GOT3 (cell line): ENCODE measurements around the gene PDZRN3.
"Not testable (repeated sequence)": the region's sequence is repeated elsewhere in the genome, so short reads cannot be mapped to it uniquely, and the experiment has no call there.

ENCODE experiments used
- DNase-seq: peaks from one replicate; lab custom pipeline; 2025; ENCODE audit warnings: mixed read lengths; lab: John Stamatoyannopoulos, UW

The PDZRN3 gene

DNA sequence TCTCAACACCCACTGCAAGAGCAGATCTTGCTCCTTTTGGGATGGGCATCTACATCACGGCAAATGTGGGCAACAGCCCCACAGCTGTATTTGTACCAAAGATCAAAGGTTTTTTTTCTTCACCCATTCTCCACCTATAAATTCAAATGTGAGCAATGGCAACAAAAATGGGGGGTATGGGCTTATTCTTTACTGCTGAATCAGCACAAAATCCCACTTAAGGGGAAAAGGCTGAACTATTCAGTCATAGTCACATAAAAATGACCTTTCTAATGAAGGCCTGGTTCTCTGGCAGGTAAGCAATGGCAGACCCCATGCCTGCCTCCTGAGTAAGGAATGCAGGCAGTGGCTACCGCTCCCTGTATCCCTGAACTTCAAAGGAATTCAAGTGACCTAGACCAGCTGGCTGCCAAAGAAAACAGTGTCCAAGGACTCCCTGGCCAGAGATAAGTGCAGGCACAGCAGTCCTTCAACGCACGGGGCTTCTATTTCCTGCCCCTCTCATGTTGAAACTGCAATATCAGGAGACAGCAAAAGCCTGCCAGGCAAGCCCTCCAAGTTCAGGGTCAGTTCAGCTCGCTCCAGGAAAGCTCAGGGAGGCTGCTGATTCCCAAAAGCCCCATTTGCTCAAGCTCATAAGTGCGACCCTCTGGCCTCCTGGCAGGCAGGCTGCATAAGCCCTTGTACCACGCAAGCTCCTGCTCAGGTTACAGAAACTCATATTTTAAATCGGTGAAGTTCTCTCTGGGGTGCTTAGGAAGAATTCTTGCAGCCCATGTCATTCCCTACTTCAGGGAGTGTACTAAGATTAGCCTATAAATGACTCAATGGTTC is 134.1 kb downstream of the PDZRN3 start:
- no peak for DNase-seq

GRCh38 chr3:73485877-73486330 is 138.8 kb downstream of the PDZRN3 start:
- no peak for DNase-seq

DNA sequence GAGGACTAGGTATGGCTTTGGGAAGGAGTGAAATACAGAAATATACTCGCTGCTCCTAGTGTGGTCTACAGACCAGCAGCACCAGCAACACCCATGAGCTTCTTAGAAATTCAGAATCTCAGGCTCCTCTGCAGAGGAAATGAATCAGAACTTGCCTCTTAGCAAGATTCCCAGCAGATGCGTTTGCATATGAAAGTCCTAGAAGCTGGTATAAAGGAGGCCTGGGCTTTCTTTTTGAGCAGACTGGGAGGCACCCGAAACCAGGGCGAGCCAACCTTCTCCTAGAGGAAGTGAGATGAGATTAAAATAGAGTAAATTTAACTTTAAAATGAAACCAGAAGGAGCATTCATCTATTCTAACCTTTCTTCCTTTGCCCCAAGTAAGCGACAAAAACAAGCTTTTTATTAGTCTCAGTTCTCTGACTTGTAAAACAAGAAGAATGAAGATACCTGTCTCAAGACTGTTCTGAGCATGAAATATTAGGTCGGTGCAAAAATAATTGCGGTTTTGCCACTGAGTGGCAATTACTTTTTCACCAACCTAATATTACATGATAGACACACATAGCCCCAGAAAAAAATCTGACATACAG is 140.0 kb downstream of the PDZRN3 start:
- DNase-seq: no peak

GRCh38 chr3:73481888-73482287 is 142.9 kb downstream of the PDZRN3 start:
- DNase-seq: no peak

GRCh38 chr3:73480187-73480672 is 144.5 kb downstream of the PDZRN3 start:
- no peak for DNase-seq

- no peak for DNase-seq
Measured at GRCh38 chr3:73479325-73479724, 145.4 kb downstream of the PDZRN3 start.

- no peak for DNase-seq
Measured at GRCh38 chr3:73478858-73479257, 145.9 kb downstream of the PDZRN3 start.

DNA sequence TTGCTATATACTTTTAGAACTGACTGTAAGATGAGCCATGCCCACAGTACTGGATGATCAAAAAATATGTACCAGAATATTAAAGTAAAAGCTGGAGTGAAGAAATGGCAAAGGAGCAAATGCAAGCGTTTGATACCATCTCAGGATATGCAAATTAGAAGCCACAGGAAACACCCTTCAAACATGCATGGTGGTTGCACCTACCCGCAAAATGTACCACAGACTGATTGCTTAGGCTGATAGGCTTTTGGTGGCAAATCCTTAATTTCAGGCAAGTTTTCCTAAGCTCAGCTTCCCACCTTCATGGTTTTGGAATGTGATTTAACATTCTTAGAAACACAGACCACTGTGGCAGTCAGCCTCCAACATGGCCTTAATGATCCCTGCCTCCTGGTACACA is 149.0 kb downstream of the PDZRN3 start:
- no peak for DNase-seq

GRCh38 chr3:73475175-73475574 is 149.6 kb downstream of the PDZRN3 start:
- no peak for DNase-seq

- DNase-seq: no peak
Measured at GRCh38 chr3:73474619-73475018, 150.1 kb downstream of the PDZRN3 start.

GRCh38 chr3:73473898-73474416 is 150.8 kb downstream of the PDZRN3 start:
- no peak for DNase-seq

GRCh38 chr3:73473181-73473897 is 151.4 kb downstream of the PDZRN3 start:
- DNase-seq: no peak

- no peak for DNase-seq
Measured at GRCh38 chr3:73471986-73472787, 152.6 kb downstream of the PDZRN3 start.

DNA sequence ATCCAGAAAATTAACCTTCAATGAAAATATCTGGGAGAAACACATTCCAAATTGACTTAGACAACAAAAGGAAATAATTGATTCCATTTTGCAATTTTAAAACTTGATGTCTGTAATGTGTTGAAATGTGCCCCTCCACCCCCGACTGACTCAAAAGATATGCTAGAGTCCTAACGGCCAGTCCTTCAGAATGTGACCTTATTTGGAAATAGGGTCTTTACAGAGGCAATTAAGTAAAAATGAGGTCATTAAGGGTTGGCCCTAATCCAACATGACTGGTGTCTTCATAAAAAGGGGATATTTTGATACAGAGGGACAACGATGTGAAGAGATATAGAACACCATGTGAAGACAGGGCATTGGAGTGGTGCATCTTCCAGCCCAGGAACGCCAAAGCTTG is 153.9 kb downstream of the PDZRN3 start:
- no peak for DNase-seq

DNA sequence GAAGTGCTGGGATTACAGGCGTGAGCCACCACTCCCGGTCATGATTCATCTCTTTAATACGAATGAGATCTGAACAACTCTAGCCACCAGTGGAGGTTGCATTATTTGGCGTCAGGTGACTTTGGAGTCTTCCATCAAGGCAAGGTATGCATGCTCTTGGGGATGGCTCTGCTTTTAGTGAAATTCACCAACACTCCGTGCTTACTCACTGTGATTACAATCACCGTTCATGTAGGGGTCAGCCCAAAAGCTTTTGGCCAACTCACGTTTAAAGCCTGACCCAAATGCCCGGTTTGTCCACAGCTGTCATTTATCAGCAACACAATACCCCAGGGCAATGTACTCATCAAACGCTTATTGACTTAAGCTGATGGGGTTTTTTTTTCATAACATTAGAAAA is 155.4 kb downstream of the PDZRN3 start:
- no peak for DNase-seq

DNA sequence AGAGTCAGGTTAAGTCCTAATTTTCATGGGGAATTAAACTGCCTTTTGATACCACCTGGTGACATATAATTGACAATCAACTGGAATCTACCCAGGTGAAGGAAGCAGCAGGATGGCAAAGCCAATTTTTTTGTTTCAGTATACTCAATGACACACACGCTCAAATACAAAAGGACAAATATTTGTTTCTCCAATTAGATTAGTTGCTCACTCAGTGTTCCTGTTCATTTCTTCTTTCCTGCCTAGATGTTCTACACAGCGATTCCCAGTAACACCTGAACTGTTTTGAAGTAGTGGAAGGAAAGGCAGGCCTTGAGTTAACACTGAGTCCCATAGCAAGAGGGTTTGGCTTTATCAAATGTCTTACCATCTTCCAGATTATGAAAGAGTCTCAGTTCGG is 157.5 kb downstream of the PDZRN3 start:
- no peak for DNase-seq

DNA sequence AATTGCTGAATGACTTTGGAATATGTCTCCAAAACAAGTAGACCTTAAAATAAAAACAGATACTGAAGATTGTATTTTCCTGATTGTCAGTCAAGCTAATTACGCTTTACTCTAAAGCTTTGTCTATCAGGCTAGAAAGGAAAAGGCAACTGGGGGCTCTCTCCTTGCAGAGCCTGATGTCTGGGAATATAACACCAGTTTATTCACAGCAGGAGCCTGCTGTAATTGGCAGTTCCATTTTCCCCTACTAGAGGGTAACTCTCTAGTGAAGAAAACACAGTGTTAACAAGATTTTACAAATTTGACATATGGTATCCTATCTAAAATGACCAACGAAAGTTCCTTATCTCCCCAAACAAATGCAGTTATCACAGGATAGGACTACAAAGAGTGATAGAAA is 158.8 kb downstream of the PDZRN3 start:
- no peak for DNase-seq

DNA sequence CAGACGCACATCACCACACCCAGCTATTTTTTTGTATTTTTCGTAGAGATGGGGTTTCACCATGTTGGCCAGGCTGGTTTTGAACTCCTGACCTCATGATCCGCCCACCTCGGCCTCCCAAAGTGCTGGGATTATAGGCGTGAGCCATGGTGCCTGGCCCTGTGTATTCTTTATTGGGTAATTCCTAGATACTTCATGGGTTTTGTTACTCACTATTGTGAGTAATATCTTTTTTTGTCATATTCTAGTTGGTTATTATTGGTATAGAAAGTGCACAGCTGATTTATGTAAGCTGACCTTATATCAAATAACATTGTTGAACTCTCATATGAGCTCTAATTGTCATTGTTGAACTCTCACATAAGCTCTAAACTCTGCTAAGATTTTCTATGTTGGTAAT is 160.6 kb downstream of the PDZRN3 start:
- DNase-seq: not testable (repeated sequence)

DNA sequence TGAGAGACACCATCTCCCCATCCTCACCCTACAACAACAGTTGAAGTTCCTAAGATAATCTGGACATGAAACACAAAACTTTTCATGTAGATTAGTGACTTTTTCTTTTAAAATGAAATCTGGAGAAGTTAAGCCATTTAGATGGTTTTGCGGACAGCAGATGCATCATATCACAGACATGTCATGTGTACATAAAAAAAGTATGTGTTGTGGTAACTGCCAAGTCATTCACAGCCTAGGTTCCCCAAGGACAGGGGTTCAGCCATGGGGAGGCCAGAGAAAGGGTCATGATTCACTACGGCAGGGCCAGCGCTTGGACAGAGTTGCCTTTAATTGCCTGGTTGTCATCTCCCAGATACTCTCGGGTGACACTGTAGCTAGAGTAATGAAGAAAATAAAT is 163.2 kb downstream of the PDZRN3 start:
- no peak for DNase-seq

- DNase-seq: no peak
Measured at GRCh38 chr3:73459711-73460110, 165.0 kb downstream of the PDZRN3 start.

GRCh38 chr3:73453666-73454065 is 171.1 kb downstream of the PDZRN3 start:
- no peak for DNase-seq

DNA sequence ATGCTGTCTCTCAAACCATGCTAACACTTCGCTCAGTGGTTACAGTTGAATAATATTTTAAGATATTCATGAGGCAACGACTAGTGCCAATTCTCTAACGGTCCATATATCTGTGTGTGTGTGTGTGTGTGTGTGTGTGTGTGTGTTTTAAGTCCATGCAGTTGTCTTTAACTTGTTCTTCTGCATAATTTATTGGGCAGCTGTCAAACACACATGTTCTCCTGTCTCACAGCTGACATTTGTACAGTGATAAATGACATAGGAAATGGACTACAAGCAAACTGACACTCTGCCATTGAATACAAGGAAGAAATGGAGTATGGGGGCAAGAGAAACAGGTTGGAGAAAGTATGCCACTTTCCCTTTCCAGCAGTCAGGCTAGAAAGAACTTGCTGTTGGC is 172.0 kb downstream of the PDZRN3 start:
- DNase-seq: no peak
